H9 (cell line): ENCODE data around the gene CHM. TPM values are rescaled to one million over a fixed set of nuclear protein-coding genes. Genes with fewer than 3 reads are reported as not detected.

Source experiments
- DNase-seq: peaks from one replicate; pipeline ENCODE4 v3.0.0-alpha.2; 2017
- H2AFZ ChIP-seq: one replicate; pipeline ENCODE4 v1.6.1; 2013; ENCODE audit warnings: mild to moderate bottlenecking, low read length, control low read depth, moderate library complexity
- H2AK5ac ChIP-seq: 2 replicates; pipeline ENCODE4 v1.6.1; 2013; ENCODE audit warnings: low read length, control low read depth, mixed read lengths; ENCODE audit not compliant: insufficient read length
- H2BK120ac ChIP-seq: one replicate; pipeline ENCODE4 v1.6.1; 2013; ENCODE audit warnings: low read depth, mild to moderate bottlenecking, low read length, control low read depth, inconsistent platforms; ENCODE audit not compliant: poor library complexity, severe bottlenecking
- H2BK12ac ChIP-seq: 2 replicates; pipeline ENCODE4 v1.6.1; 2013; ENCODE audit warnings: low read length, control low read depth, mixed read lengths, low read depth; ENCODE audit not compliant: insufficient read length
- H2BK15ac ChIP-seq: 2 replicates; pipeline ENCODE4 v1.6.1; 2013; ENCODE audit warnings: low read depth, low read length, control low read depth
- H2BK20ac ChIP-seq: one replicate; pipeline ENCODE4 v1.6.1; 2013; ENCODE audit warnings: low read depth, mild to moderate bottlenecking, low read length, control low read depth, inconsistent platforms; ENCODE audit not compliant: poor library complexity, severe bottlenecking
- H2BK5ac ChIP-seq: 2 replicates; pipeline ENCODE4 v1.6.1; 2013; ENCODE audit warnings: low read length, control low read depth, mixed read lengths; ENCODE audit not compliant: insufficient read length
- H3K14ac ChIP-seq: 2 replicates; pipeline ENCODE4 v1.6.1; 2013; ENCODE audit warnings: low read length, control low read depth; ENCODE audit not compliant: insufficient read depth
- H3K18ac ChIP-seq: 2 replicates; pipeline ENCODE4 v1.6.1; 2013; ENCODE audit warnings: low read depth, mild to moderate bottlenecking, mixed read lengths, low read length, control low read depth; ENCODE audit not compliant: insufficient read length
- H3K23ac ChIP-seq: 2 replicates; pipeline ENCODE4 v1.6.1; 2013; ENCODE audit warnings: low read length, control low read depth, mixed read lengths, low read depth; ENCODE audit not compliant: insufficient read length
- H3K23me2 ChIP-seq: 2 replicates; pipeline ENCODE4 v1.6.1; 2013; ENCODE audit warnings: low read depth, mild to moderate bottlenecking, mixed read lengths, low read length, control low read depth; ENCODE audit not compliant: insufficient read length, poor library complexity, severe bottlenecking
- H3K27ac ChIP-seq: 2 replicates; pipeline ENCODE4 v1.5.1; 2013; ENCODE audit warnings: low read length, control low read depth, mixed read lengths, low read depth; ENCODE audit not compliant: insufficient read length
- H3K27me3 ChIP-seq: 2 replicates; pipeline ENCODE4 v1.6.1; 2013; ENCODE audit warnings: low read length, control low read depth, inconsistent platforms; ENCODE audit not compliant: insufficient read depth
- H3K4ac ChIP-seq: 2 replicates; pipeline ENCODE4 v1.6.1; 2013; ENCODE audit warnings: low read depth, mild to moderate bottlenecking, control low read depth, inconsistent platforms, low read length, moderate library complexity
- H3K4me1 ChIP-seq: 2 replicates; pipeline ENCODE4 v1.6.1; 2013; ENCODE audit warnings: low read length, control low read depth, inconsistent platforms; ENCODE audit not compliant: insufficient read depth
- H3K4me2 ChIP-seq: 2 replicates; pipeline ENCODE4 v1.6.1; 2013; ENCODE audit warnings: low read length, control low read depth, mixed read lengths; ENCODE audit not compliant: insufficient read length, insufficient read depth
- H3K56ac ChIP-seq: 2 replicates; pipeline ENCODE4 v1.6.1; 2013; ENCODE audit warnings: low read depth, mild to moderate bottlenecking, mixed read lengths, low read length, control low read depth; ENCODE audit not compliant: insufficient read length
- H3K79me1 ChIP-seq: 2 replicates; pipeline ENCODE4 v1.6.1; 2013; ENCODE audit warnings: low read depth, mild to moderate bottlenecking, moderate library complexity, low read length, control low read depth, inconsistent platforms; ENCODE audit not compliant: insufficient read depth, poor library complexity, severe bottlenecking
- H3K79me2 ChIP-seq: 2 replicates; pipeline ENCODE4 v1.6.1; 2013; ENCODE audit warnings: low read length, control low read depth, inconsistent platforms; ENCODE audit not compliant: insufficient read depth
- H3K9ac ChIP-seq: 2 replicates; pipeline ENCODE4 v1.6.1; 2013; ENCODE audit warnings: low read length, control low read depth, mixed read lengths; ENCODE audit not compliant: insufficient read length; ENCODE audit errors: extremely low read depth
- H3K9me3 ChIP-seq: one replicate; pipeline ENCODE4 v1.6.1; 2013; ENCODE audit warnings: low read depth, low read length, inconsistent platforms; ENCODE audit not compliant: control insufficient read depth
- H3T11ph ChIP-seq: one replicate; pipeline ENCODE4 v1.6.1; 2013; ENCODE audit warnings: mild to moderate bottlenecking, low read length, control low read depth, inconsistent platforms
- H4K20me1 ChIP-seq: one replicate; pipeline ENCODE4 v1.6.1; 2013; ENCODE audit not compliant: control insufficient read depth, insufficient read length, insufficient read depth
- H4K5ac ChIP-seq: 2 replicates; pipeline ENCODE4 v1.6.1; 2013; ENCODE audit warnings: low read depth, mild to moderate bottlenecking, mixed read lengths, low read length, control low read depth; ENCODE audit not compliant: insufficient read length
- H4K8ac ChIP-seq: replicated peaks from 2 replicates; pipeline ENCODE4 v1.6.1; 2013; ENCODE audit warnings: low read length, control low read depth, mixed read lengths, low read depth; ENCODE audit not compliant: insufficient read length
- H4K91ac ChIP-seq: 2 replicates; pipeline ENCODE4 v1.6.1; 2013; ENCODE audit warnings: low read depth, mild to moderate bottlenecking, moderate library complexity, mixed read lengths, low read length, control low read depth; ENCODE audit not compliant: insufficient read length
- H3K27ac Mint-ChIP-seq, 3 experiments: 2 replicates in 2 of 3; 3 replicates in 1 of 3; pipeline ENCODE4 v1.8.0; 2020 to 2021; ENCODE audit warnings: mixed read lengths in 3 of 3, mild to moderate bottlenecking in 1 of 3, moderate library complexity in 1 of 3
- H3K27me3 Mint-ChIP-seq: 2 replicates; pipeline ENCODE4 v1.8.0; 2021; ENCODE audit warnings: low read depth, mild to moderate bottlenecking, moderate library complexity, mixed read lengths
- H3K36me3 Mint-ChIP-seq, 3 experiments: 2 replicates in 2 of 3; 3 replicates in 1 of 3; pipeline ENCODE4 v1.8.0; 2020 to 2021; ENCODE audit warnings: low read depth in 3 of 3, mixed read lengths in 3 of 3; ENCODE audit not compliant: insufficient read depth in 1 of 3
- H3K4me1 Mint-ChIP-seq, 2 experiments: 2 replicates each; pipeline ENCODE4 v1.8.0; 2020; ENCODE audit warnings: mixed read lengths in 2 of 2
- H3K4me3 Mint-ChIP-seq, 2 experiments: 2 replicates in 1 of 2; 3 replicates in 1 of 2; pipeline ENCODE4 v1.8.0; 2020 to 2021; ENCODE audit warnings: mild to moderate bottlenecking in 2 of 2, mixed read lengths in 2 of 2, moderate library complexity in 1 of 2
- H3K9me3 Mint-ChIP-seq, 2 experiments: 2 replicates in 1 of 2; 3 replicates in 1 of 2; pipeline ENCODE4 v1.8.0; 2020; ENCODE audit warnings: mild to moderate bottlenecking in 2 of 2, mixed read lengths in 2 of 2, moderate library complexity in 1 of 2
- CTCF ChIP-seq: fragments of 200-600 bp; sonication (generic); conservative IDR thresholded peaks from 3 replicates; pipeline ENCODE4 v1.8.0; 2021; ENCODE audit warnings: antibody characterized with exemption, mild to moderate bottlenecking
- WGBS: extraction: QIAGEN DNeasy Blood & Tissue Kit; methylation state at CpG from one replicate; pipeline ENCODE4 v1.1.7; 2013; ENCODE audit warnings: missing lambda C conversion rate, low lambda C conversion rate, mixed read lengths; ENCODE audit not compliant: insufficient read length; ENCODE audit errors: extremely low coverage; 5-methylcytosine and 5-hydroxymethylcytosine counted together
- total RNA-seq: library from RNA; stranded (reverse); gene quantifications from 2 replicates; pipeline ENCODE4 v1.2.1, GENCODE V29; 2021

The CHM gene
- total RNA-seq, 1 experiment from 2014 or later, result 28.4 TPM

- H3K79me1 ChIP-seq, result no peaks in the 10 kb centered on the region
- peaks cover 9 to 34% of the 10 kb centered on the region in 2 experiments; a peak in 4 of 5 replicates for H3K9me3 Mint-ChIP-seq
- H3K27ac Mint-ChIP-seq, result no peak overlapping the region
- H3K4me1 Mint-ChIP-seq, result no peaks in the 10 kb centered on the region; a peak in 1 of 4 replicates
- no peak overlapping the region for H3K4me3 Mint-ChIP-seq
- no peak overlapping the region for H3K18ac ChIP-seq
- H2AFZ ChIP-seq, result no peak overlapping the region
- H4K8ac ChIP-seq, result no peak overlapping the region
- no peak overlapping the region for H3K27ac ChIP-seq
- H3K4me1 ChIP-seq, result no peaks in the 10 kb centered on the region
- no peak overlapping the region for H2BK120ac ChIP-seq
- peak; percentile 34; the same call in 2 of the 3 replicates for TF ChIP-seq CTCF
- H3K4ac ChIP-seq, result no peak overlapping the region
- H3K9ac ChIP-seq, result no peak overlapping the region
- H2BK5ac ChIP-seq, result no peak overlapping the region
- H2BK20ac ChIP-seq, result no peak overlapping the region
- H3K14ac ChIP-seq, result no peak overlapping the region
- H3K56ac ChIP-seq, result no peak overlapping the region
- H4K20me1 ChIP-seq, result no peaks in the 10 kb centered on the region
- H3K23me2 ChIP-seq, result no peaks in the 10 kb centered on the region
- H3K23ac ChIP-seq, result no peak overlapping the region
- H2BK15ac ChIP-seq, result no peak overlapping the region
- H3K9me3 ChIP-seq, result no peaks in the 10 kb centered on the region
- H3K4me2 ChIP-seq, result no peak overlapping the region
- no peak overlapping the region for H3T11ph ChIP-seq
- no peaks in the 10 kb centered on the region for H3K27me3 Mint-ChIP-seq
- no CpG with 5 or more reads among the region's 4 CpGs for WGBS
- no peaks in the 10 kb centered on the region for H3K27me3 ChIP-seq
- DNase-seq, result no peak
- no peaks in the 10 kb centered on the region for H3K79me2 ChIP-seq
- no peak overlapping the region for H4K91ac ChIP-seq
- no peak overlapping the region for H2BK12ac ChIP-seq
- H3K36me3 Mint-ChIP-seq, result peaks cover 0 to 2% (median 0%) of the 10 kb centered on the region in 3 experiments; a peak in 1 of 7 replicates
- no peak overlapping the region for H4K5ac ChIP-seq
- H2AK5ac ChIP-seq, result no peak overlapping the region
Observed at GRCh38 chrX:86066998-86067397, 19.6 kb upstream of the CHM start.
